Right lobe of liver (tissue), 4 donors: ENCODE data around the gene CALCOCO2.
A peak's percentile ranks its signal among the peaks of the same experiment; 100 is the strongest.

Experiments
- CTCF ChIP-seq, 4 donors: fragments of 200-600 bp in 3 of 4; fragments of 450-650 bp in 1 of 4; IDR thresholded peaks; one replicate each; pipeline versions ENCODE4 v1.5.1 to v1.8.0; 2016 to 2022; ENCODE audit warnings: antibody characterized with exemption in 4 of 4, mild to moderate bottlenecking in 2 of 4
- POLR2A ChIP-seq: fragments of 450-650 bp; IDR thresholded peaks from one replicate; pipeline ENCODE4 v1.6.1; 2017; ENCODE audit warnings: antibody characterized with exemption, mild to moderate bottlenecking
- donor health status: DM: no; HTN: no; CAD: no.
- donor health status: DM: no; HTN: no; CAD: no.
- donor health status: DM: no; HTN: yes; CAD: no.

- TF ChIP-seq POLR2A: no peak
- peak; percentile 83 to 95 (median 91) for TF ChIP-seq CTCF (IDR thresholded peaks at IDR 0.05)
These were observed 25.9 kb upstream of the CALCOCO2 start for GRCh38 chr17:48804936-48805411.
